Measurements from ENCODE around the gene ENTPD2. TPM values are rescaled to one million over a fixed set of nuclear protein-coding genes. Genes with fewer than 3 reads are reported as not detected.

Gene ENTPD2
- total and polyA plus RNA-seq, 2 experiments from 2014 or later: 1.8 to 1.9 TPM

DNA sequence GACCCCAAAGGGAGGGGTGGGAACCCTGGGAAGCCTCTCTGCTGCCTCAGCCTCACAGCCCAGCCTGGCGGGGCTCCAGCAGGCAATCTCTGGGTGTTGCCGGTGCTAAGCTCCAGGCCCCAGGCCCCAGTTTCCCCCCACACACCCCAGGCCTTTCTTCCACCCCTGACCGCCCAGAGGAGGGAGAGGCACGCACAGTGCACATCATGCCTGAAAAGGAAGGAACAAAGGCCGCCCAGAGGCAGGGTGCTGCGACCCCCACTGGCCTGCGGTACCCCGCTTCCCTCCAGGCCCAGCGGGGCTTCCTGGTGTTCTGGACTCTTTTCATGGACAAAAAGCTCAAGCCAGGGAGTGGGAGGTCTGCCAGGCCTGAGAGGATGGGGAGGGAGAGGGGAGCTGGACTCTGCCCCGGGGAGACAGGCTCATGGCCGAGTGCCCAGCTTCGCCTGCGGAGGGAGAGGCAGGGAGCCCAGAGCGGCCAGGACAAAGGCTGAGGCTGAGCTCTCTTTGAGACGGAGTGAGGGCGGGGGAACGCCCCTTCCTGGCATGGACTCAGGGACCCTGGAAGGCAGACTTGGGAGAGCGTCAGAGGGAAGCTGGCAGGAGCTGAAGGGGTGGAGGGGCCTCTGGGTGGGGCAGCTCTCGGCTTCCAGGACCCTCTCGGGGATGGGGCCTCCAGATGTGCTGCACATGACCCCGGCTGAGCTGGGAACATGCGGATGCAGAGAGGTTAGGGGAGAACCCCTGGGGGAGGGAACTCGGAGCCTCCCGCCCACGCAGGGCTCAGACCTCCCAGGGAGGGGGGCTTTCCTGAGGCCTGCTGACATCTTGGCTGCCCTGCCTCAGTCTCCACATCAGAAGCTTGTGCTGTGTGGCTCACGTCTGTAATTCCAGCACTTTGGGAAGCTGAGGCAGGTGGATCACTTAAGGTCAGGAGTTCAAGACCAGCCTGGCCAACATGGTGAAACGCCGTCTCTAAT, 1.8 kb upstream of the ENTPD2 start:
- H3K36me3 ChIP-seq (ENCODE audit: insufficient read depth): no peaks in the 10 kb centered on the region
- 0 out of 2 replicates have a peak, but pooled peaks cover 2% of the 10 kb centered on the region for H3F3A ChIP-seq (replicated peaks; ENCODE audit: low read depth)
- no peak overlapping the region for H3K27ac Mint-ChIP-seq
- no peaks in the 10 kb centered on the region for H3K9me2 ChIP-seq (ENCODE audit: insufficient read depth)
- H3K27me3 ChIP-seq (ENCODE audit: insufficient read depth): peaks cover 34% of the 10 kb centered on the region
- H3K27me3 Mint-ChIP-seq (ENCODE audit: insufficient read depth, low read depth, poor library complexity): peaks cover 38% of the 10 kb centered on the region
- no peak for TF ChIP-seq STAT1 (IDR thresholded peaks at IDR 0.05; ENCODE audit: unreplicated experiment)
- no peak for TF ChIP-seq ZNF331 (CRISPR knock-in tag; IDR thresholded peaks at IDR 0.05; ENCODE audit: low read depth)
- TF ChIP-seq, protein P1, sequence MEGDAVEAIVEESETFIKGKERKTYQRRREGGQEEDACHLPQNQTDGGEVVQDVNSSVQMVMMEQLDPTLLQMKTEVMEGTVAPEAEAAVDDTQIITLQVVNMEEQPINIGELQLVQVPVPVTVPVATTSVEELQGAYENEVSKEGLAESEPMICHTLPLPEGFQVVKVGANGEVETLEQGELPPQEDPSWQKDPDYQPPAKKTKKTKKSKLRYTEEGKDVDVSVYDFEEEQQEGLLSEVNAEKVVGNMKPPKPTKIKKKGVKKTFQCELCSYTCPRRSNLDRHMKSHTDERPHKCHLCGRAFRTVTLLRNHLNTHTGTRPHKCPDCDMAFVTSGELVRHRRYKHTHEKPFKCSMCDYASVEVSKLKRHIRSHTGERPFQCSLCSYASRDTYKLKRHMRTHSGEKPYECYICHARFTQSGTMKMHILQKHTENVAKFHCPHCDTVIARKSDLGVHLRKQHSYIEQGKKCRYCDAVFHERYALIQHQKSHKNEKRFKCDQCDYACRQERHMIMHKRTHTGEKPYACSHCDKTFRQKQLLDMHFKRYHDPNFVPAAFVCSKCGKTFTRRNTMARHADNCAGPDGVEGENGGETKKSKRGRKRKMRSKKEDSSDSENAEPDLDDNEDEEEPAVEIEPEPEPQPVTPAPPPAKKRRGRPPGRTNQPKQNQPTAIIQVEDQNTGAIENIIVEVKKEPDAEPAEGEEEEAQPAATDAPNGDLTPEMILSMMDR (conservative IDR thresholded peaks at IDR 0.05; ENCODE audit: low read depth in 2 of 2): no peak
- TF ChIP-seq, protein P2, sequence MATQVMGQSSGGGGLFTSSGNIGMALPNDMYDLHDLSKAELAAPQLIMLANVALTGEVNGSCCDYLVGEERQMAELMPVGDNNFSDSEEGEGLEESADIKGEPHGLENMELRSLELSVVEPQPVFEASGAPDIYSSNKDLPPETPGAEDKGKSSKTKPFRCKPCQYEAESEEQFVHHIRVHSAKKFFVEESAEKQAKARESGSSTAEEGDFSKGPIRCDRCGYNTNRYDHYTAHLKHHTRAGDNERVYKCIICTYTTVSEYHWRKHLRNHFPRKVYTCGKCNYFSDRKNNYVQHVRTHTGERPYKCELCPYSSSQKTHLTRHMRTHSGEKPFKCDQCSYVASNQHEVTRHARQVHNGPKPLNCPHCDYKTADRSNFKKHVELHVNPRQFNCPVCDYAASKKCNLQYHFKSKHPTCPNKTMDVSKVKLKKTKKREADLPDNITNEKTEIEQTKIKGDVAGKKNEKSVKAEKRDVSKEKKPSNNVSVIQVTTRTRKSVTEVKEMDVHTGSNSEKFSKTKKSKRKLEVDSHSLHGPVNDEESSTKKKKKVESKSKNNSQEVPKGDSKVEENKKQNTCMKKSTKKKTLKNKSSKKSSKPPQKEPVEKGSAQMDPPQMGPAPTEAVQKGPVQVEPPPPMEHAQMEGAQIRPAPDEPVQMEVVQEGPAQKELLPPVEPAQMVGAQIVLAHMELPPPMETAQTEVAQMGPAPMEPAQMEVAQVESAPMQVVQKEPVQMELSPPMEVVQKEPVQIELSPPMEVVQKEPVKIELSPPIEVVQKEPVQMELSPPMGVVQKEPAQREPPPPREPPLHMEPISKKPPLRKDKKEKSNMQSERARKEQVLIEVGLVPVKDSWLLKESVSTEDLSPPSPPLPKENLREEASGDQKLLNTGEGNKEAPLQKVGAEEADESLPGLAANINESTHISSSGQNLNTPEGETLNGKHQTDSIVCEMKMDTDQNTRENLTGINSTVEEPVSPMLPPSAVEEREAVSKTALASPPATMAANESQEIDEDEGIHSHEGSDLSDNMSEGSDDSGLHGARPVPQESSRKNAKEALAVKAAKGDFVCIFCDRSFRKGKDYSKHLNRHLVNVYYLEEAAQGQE (IDR thresholded peaks at IDR 0.05; ENCODE audit: unreplicated experiment): no peak
- TF ChIP-seq JUNB (IDR thresholded peaks at IDR 0.05; ENCODE audit: unreplicated experiment): no peak
- TF ChIP-seq, protein P3, sequence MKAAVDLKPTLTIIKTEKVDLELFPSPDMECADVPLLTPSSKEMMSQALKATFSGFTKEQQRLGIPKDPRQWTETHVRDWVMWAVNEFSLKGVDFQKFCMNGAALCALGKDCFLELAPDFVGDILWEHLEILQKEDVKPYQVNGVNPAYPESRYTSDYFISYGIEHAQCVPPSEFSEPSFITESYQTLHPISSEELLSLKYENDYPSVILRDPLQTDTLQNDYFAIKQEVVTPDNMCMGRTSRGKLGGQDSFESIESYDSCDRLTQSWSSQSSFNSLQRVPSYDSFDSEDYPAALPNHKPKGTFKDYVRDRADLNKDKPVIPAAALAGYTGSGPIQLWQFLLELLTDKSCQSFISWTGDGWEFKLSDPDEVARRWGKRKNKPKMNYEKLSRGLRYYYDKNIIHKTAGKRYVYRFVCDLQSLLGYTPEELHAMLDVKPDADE (IDR thresholded peaks at IDR 0.05): no peak
- TF ChIP-seq EZH2phosphoT487 (IDR thresholded peaks at IDR 0.05; ENCODE audit: unreplicated experiment): no peak
- TF ChIP-seq POLR2AphosphoS5 (IDR thresholded peaks at IDR 0.05; ENCODE audit: low read depth): no peak
- TF ChIP-seq EZH2 (IDR thresholded peaks at IDR 0.05; ENCODE audit: low read depth, unreplicated experiment): no peak
- TF ChIP-seq NANOG (IDR thresholded peaks at IDR 0.05; ENCODE audit: borderline replicate concordance): no peak
- TF ChIP-seq CREB1 (CRISPR knock-in tag; IDR thresholded peaks at IDR 0.05; ENCODE audit: low read depth): no peak
- TF ChIP-seq, protein P4, sequence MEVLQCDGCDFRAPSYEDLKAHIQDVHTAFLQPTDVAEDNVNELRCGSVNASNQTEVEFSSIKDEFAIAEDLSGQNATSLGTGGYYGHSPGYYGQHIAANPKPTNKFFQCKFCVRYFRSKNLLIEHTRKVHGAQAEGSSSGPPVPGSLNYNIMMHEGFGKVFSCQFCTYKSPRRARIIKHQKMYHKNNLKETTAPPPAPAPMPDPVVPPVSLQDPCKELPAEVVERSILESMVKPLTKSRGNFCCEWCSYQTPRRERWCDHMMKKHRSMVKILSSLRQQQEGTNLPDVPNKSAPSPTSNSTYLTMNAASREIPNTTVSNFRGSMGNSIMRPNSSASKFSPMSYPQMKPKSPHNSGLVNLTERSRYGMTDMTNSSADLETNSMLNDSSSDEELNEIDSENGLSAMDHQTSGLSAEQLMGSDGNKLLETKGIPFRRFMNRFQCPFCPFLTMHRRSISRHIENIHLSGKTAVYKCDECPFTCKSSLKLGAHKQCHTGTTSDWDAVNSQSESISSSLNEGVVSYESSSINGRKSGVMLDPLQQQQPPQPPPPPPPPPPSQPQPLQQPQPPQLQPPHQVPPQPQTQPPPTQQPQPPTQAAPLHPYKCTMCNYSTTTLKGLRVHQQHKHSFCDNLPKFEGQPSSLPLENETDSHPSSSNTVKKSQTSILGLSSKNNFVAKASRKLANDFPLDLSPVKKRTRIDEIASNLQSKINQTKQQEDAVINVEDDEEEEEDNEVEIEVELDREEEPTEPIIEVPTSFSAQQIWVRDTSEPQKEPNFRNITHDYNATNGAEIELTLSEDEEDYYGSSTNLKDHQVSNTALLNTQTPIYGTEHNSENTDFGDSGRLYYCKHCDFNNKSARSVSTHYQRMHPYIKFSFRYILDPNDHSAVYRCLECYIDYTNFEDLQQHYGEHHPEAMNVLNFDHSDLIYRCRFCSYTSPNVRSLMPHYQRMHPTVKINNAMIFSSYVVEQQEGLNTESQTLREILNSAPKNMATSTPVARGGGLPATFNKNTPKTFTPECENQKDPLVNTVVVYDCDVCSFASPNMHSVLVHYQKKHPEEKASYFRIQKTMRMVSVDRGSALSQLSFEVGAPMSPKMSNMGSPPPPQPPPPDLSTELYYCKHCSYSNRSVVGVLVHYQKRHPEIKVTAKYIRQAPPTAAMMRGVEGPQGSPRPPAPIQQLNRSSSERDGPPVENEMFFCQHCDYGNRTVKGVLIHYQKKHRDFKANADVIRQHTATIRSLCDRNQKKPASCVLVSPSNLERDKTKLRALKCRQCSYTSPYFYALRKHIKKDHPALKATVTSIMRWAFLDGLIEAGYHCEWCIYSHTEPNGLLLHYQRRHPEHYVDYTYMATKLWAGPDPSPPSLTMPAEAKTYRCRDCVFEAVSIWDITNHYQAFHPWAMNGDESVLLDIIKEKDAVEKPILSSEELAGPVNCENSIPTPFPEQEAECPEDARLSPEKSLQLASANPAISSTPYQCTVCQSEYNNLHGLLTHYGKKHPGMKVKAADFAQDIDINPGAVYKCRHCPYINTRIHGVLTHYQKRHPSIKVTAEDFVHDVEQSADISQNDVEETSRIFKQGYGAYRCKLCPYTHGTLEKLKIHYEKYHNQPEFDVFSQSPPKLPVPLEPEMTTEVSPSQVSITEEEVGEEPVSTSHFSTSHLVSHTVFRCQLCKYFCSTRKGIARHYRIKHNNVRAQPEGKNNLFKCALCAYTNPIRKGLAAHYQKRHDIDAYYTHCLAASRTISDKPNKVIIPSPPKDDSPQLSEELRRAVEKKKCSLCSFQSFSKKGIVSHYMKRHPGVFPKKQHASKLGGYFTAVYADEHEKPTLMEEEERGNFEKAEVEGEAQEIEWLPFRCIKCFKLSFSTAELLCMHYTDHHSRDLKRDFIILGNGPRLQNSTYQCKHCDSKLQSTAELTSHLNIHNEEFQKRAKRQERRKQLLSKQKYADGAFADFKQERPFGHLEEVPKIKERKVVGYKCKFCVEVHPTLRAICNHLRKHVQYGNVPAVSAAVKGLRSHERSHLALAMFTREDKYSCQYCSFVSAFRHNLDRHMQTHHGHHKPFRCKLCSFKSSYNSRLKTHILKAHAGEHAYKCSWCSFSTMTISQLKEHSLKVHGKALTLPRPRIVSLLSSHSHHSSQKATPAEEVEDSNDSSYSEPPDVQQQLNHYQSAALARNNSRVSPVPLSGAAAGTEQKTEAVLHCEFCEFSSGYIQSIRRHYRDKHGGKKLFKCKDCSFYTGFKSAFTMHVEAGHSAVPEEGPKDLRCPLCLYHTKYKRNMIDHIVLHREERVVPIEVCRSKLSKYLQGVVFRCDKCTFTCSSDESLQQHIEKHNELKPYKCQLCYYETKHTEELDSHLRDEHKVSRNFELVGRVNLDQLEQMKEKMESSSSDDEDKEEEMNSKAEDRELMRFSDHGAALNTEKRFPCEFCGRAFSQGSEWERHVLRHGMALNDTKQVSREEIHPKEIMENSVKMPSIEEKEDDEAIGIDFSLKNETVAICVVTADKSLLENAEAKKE (CRISPR knock-in tag; IDR thresholded peaks at IDR 0.05): no peak
- peaks cover 2% of the 10 kb centered on the region; the same call in 1 of the 3 replicates for H3K4me1 Mint-ChIP-seq
- H3K36me3 Mint-ChIP-seq (ENCODE audit: low read depth): no peaks in the 10 kb centered on the region
- H3K4me1 ChIP-seq (ENCODE audit: insufficient read depth): no peaks in the 10 kb centered on the region
- ATAC-seq (peak; percentile 12), DNase-seq (ENCODE audit: low spot score) (no peak)
- H3K9me3 Mint-ChIP-seq: no peaks in the 10 kb centered on the region
- H3K4me3 Mint-ChIP-seq: no peak overlapping the region
- H3K27ac ChIP-seq (ENCODE audit: low read depth): no peak overlapping the region
- H3K4me2 ChIP-seq: no peak overlapping the region
- H4K20me1 ChIP-seq (replicated peaks; ENCODE audit: insufficient read depth): no peaks in the 10 kb centered on the region
- H3K4me3 ChIP-seq: no peak overlapping the region
- H2AFZ ChIP-seq: no peak overlapping the region
- no peaks in the 10 kb centered on the region for H3K79me2 ChIP-seq (replicated peaks; ENCODE audit: insufficient read depth)
